Measurements from ENCODE around the gene FOXA2.

Gene FOXA2

DNA sequence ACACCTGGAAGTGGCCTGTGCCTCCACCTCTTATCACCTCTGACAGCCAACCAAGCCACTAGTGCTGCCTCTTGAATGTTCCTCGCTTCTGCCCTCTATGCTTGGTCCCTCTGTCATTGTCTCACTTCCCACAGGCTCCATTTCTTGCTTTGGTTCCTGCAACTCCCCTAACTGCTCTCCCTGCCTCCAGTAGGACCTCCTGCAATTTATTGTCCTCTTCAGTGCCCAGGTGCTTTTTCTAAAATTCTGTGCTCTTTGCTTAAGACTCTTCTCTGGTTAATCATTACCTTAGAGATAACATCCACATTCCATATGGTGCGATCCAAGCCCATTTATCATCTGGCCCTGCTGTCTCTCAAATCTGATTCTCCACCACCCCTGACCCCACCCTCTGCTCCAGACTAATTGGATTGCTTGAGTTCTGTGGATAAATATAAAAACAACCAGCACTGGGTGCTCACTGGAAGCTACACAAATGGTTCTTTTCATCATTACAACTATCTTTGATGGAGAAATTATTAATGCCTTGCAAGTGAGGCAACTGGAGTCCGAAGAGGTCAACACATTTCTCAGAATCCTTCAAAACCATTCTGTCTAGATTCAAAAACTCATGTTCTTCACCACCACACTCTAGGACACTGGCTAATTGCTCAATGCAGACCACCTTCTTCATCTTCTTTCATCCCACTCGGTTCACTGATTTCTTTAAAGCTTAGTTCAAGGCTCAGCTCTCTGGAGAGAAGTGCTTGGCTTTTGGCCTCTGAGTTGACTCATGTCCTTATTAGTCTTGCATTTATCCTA, 47.2 kb downstream of the FOXA2 start:
- DNase-seq (ENCODE audit: low spot score): no peak
- no peak for FAIRE-seq

DNA sequence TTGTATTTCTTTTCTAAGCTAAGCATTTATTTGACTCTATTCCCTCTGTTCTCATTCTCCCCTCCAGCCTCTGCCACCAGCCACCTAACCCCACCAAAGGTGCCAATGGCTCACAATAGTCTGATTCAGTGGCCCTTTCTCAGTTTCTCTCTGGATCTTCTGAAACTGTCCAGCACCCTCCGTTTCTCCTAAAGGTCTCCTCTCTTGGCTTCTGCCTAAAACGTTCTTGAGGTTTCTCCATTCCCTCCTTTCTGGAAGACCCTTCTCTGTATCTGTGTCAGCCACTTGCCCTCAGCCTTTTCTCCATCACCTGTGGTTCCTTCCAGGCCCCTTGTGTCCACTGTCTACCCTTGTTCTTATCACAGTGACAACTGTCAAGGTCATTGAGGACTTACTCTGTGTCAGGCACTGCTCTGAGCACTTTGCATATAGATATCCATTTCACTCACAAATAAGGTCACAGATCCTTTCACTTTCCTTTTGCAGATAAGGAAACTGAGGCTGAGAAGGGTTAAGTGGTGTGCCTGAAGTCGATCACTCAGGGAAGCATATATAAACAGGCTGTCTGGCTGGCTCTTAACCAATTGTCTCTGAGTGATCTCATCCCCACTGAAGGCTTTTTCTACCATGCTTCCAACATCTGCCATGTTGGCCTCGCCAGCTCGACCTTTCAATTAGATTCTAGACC, 48.1 kb downstream of the FOXA2 start:
- no peak for FAIRE-seq

DNA sequence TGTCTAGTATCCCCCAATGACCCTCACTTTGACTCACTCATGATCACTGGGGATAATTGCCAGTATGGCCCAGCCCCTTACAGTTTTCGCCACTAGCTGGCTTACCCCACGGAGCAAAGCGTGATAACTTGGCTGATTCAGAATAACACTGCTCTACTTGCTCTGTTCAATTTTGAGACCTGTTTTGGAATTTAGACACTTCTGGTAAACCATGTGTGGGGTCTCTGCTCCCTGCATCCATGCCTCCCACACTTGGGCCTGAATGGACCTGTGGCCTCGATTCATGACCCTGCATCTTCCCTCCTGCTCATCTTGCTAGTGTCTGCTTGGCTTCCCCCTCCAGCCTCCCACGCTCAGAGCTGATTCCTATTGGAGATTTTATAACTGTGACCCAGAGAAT, 48.9 kb downstream of the FOXA2 start:
- no peak for DNase-seq (ENCODE audit: low spot score)
- no peak for FAIRE-seq

More for the DNA sequence above, 48.1 kb downstream of the FOXA2 start:
- no peak for DNase-seq (ENCODE audit: low spot score)

DNA sequence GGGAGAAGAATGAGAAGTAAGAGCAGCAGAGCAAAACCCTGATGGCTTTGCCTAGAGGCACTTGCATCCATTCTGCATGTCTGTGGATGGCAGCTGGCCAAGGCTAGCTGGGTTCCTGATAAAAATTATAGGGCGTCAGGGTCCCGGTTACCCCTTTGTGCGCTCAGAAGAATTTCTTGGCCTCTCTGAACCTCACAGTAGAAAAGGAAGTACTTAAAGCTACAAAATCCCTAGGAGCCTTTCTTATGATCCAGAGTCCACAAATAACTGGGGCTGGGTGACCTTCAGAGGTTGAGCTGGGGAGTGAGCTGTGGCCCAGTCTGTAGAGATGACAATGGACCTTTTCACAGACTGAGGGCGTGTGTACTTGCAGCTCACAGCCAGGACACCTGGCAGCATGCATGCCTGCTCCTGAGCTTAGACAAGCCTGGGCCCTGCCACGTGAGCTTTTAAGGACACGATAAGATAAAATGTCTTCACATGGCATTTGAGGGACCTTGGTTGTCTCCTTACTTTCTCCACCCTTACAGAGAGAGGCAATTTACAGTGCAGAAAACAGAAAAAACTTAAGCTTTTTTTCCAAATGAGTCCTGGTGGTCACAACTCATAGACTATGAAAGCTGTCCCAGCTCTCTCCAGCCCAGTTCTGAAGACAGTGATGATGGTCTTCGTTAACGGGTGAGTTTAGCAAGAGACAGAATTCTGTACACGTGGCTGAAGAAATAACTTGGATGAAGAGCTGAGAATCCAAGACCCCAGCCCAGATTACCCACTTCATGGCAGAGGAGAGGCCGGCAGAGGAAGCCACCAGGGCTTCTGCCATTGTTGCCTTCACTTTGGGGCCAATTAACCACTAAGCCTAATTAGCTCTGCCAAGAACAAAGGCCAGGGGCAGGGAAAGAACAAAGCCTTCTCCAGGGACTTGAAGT, 50.3 kb downstream of the FOXA2 start:
- FAIRE-seq: no peak

DNA sequence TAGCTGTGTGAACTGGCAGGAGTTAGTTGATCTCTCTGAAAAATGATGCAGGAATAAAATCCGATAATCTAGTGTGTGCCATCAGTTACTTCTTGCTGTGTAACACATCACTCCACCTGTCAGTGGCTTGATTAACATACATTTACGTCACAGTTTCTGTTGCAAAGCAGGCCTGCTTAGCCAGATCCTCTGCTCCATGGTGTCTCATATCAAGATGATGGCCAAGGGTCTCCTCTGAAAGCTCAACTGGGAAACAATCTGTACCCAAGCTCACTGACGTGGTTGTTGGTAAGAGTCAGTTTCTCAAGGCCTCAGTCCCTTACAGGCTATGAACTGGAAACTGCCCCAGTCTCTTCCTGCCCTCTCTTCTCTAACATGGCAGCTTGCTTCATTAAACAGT, 51.8 kb downstream of the FOXA2 start:
- FAIRE-seq: no peak
- DNase-seq (ENCODE audit: low spot score): no peak

More for the DNA sequence above, 50.3 kb downstream of the FOXA2 start:
- no peak for DNase-seq (ENCODE audit: low spot score)

DNA sequence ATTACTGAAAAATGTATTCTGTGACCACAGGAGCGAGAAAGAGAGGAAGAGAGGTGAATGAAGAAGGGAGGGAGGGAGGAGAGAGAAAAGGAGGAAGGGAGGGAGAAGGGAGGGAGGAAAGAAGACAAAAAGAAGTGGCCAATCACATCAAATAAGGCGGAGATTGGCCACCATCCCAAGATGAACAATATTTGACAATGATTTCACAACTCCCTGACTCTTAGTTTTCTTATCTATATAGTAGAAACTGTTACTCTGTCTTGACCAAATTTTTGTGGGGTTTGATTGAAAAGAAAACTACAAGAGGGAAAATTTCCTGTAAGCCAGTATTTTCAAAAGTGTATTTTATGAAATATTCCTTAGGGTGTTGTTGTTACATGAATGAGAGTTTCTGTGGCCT, 52.6 kb downstream of the FOXA2 start:
- DNase-seq (ENCODE audit: low spot score): no peak
- no peak for FAIRE-seq

DNA sequence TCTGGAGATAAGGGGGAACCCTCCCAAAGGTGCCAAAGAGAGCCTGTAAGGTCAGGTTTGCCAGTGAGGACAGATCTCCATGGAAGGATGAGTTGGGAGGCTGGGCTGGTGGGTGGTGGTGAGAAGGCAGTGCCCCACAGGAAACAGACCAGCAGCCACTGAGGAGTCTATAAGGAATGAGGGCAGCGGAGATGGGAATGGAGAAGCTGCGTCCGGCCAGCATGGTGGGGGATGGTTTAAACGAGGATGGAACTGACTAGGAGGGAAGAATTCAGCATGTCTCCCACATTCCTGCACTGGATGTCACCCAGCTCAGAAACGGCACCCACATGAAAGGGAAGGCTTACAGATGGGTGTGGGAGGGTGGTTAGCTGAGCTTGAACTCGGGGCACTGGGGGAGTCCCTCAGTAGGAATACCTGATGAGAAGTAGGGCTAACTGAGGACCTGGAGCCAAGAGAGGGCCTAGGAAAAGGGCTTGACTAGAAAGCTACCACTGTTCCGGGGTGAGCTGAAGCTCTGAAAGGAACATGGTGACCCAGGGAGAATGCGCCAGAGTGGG, 53.2 kb downstream of the FOXA2 start:
- no peak for DNase-seq (ENCODE audit: low spot score)
- no peak for FAIRE-seq

Measured in RCC 7860 (cell line).